H1 (cell line): ENCODE data around the gene RPS6KA5. TPM values are rescaled to one million over a fixed set of nuclear protein-coding genes. Genes with fewer than 3 reads are reported as not detected.

Experiments
- CTCF ChIA-PET: fragments of 300-600 bp; sonication (Branson Sonifier 250); formaldehyde crosslinking; loops from one replicate; lab custom pipeline; 2021; ENCODE audit not compliant: partially characterized antibody; lab: Charles Lee
- POLR2A ChIA-PET: fragments of 300-600 bp; sonication (Branson Sonifier 250); formaldehyde crosslinking; loops from one replicate; lab custom pipeline; 2021; ENCODE audit warnings: inconsistent platforms; ENCODE audit not compliant: partially characterized antibody; lab: Charles Lee
- DNase-seq, 2 experiments: peaks; one replicate each; pipeline versions ENCODE4 v3.0.0 to v3.0.0-alpha.2; 2010 to 2022; ENCODE audit warnings: low spot score in 2 of 2, low read depth in 1 of 2, mixed read lengths in 1 of 2
- FAIRE-seq: peaks from 2 replicates; lab custom pipeline; 2011; peaks lifted over from hg19 to GRCh38; lab: Jason Lieb, UNC
- H2AFZ ChIP-seq: 2 replicates; pipeline ENCODE4 v1.8.1; 2012; ENCODE audit warnings: low read length, inconsistent platforms
- H2AK5ac ChIP-seq: 2 replicates; pipeline ENCODE4 v1.6.1; 2013; ENCODE audit warnings: low read depth, low read length
- H2BK120ac ChIP-seq: replicated peaks from 2 replicates; pipeline ENCODE3; 2013; ENCODE audit warnings: low read depth, low read length, inconsistent platforms
- H2BK12ac ChIP-seq: 2 replicates; pipeline ENCODE4 v1.6.1; 2013; ENCODE audit warnings: low read depth, low read length
- H2BK15ac ChIP-seq: 2 replicates; pipeline ENCODE4 v1.6.1; 2013; ENCODE audit warnings: low read length
- H2BK20ac ChIP-seq: 2 replicates; pipeline ENCODE4 v1.6.1; 2013; ENCODE audit warnings: low read length
- H2BK5ac ChIP-seq: 2 replicates; pipeline ENCODE4 v1.6.1; 2013; ENCODE audit warnings: low read depth, low read length
- H3K14ac ChIP-seq: 2 replicates; pipeline ENCODE4 v1.6.1; 2013; ENCODE audit warnings: inconsistent platforms; ENCODE audit not compliant: insufficient read length
- H3K18ac ChIP-seq: 2 replicates; pipeline ENCODE4 v1.6.1; 2013; ENCODE audit warnings: low read length; ENCODE audit errors: extremely low read depth
- H3K23ac ChIP-seq: 2 replicates; pipeline ENCODE4 v1.6.1; 2013; ENCODE audit warnings: inconsistent platforms; ENCODE audit not compliant: insufficient read length
- H3K23me2 ChIP-seq: 2 replicates; pipeline ENCODE4 v1.6.1; 2013; ENCODE audit warnings: low read depth, low read length
- H3K27ac ChIP-seq: 2 replicates; pipeline ENCODE4 v1.6.1; 2011; ENCODE audit warnings: low read depth, low read length, inconsistent platforms
- H3K27me3 ChIP-seq, 4 experiments: replicated peaks in 1 of 4; 1 replicate in 1 of 4; 2 replicates in 3 of 4; pipeline versions ENCODE4 v1.6.1 to v1.8.1; 2011 to 2013; ENCODE audit warnings: low read length in 3 of 4, mild to moderate bottlenecking in 3 of 4, inconsistent platforms in 2 of 4, mixed read lengths in 2 of 4, moderate library complexity in 1 of 4; ENCODE audit not compliant: control insufficient read depth in 3 of 4, insufficient read depth in 3 of 4; ENCODE audit errors: extremely low read depth in 1 of 4
- H3K36me3 ChIP-seq, 4 experiments: 2 replicates each; pipeline versions ENCODE4 v1.6.1 to v1.8.1; 2011 to 2013; ENCODE audit warnings: mild to moderate bottlenecking in 4 of 4, low read length in 3 of 4, moderate library complexity in 2 of 4, control low read depth in 1 of 4, inconsistent platforms in 1 of 4; ENCODE audit not compliant: insufficient read depth in 4 of 4, control insufficient read depth in 2 of 4
- H3K4ac ChIP-seq: replicated peaks from 2 replicates; pipeline ENCODE3; 2013; ENCODE audit warnings: low read length, low read depth, mixed read lengths, inconsistent platforms; ENCODE audit not compliant: insufficient read length
- H3K4me1 ChIP-seq, 4 experiments: replicated peaks in 1 of 4; 1 replicate in 1 of 4; 2 replicates in 3 of 4; pipeline versions ENCODE4 v1.6.1 to v1.8.1; 2011 to 2013; ENCODE audit warnings: low read length in 3 of 4, inconsistent platforms in 2 of 4, mixed read lengths in 1 of 4; ENCODE audit not compliant: insufficient read depth in 4 of 4, control insufficient read depth in 3 of 4
- H3K4me2 ChIP-seq, 2 experiments: 2 replicates each; pipeline versions ENCODE4 v1.6.1 to v1.8.1; 2011 to 2013; ENCODE audit warnings: low read depth in 2 of 2, low read length in 2 of 2, control low read depth in 1 of 2, inconsistent platforms in 1 of 2, mild to moderate bottlenecking in 1 of 2; ENCODE audit not compliant: insufficient read depth in 1 of 2
- H3K4me3 ChIP-seq, 4 experiments: fragments of 200-600, 300-600 bp in 1 of 4; sonication (generic), shearing (Covaris generic), sonication (Bioruptor Twin) in 1 of 4; 2 replicates each; pipeline versions ENCODE4 v1.5.1 to v1.8.1; 2011 to 2016; ENCODE audit warnings: low read length in 4 of 4, low read depth in 3 of 4, control low read depth in 2 of 4, inconsistent platforms in 2 of 4, mild to moderate bottlenecking in 2 of 4, mixed read lengths in 1 of 4, moderate library complexity in 1 of 4; ENCODE audit not compliant: insufficient read depth in 2 of 4; ENCODE audit errors: extremely low read depth in 1 of 4
- H3K56ac ChIP-seq: replicated peaks from 2 replicates; pipeline ENCODE3; 2013; ENCODE audit warnings: low read depth, mild to moderate bottlenecking, mixed read lengths, low read length, inconsistent platforms; ENCODE audit not compliant: insufficient read length
- H3K79me1 ChIP-seq: 2 replicates; pipeline ENCODE4 v1.6.1; 2013; ENCODE audit warnings: low read depth, low read length, control low read depth
- H3K79me2 ChIP-seq, 2 experiments: 2 replicates each; pipeline versions ENCODE4 v1.6.1 to v1.8.1; 2012 to 2013; ENCODE audit warnings: low read length in 2 of 2, mild to moderate bottlenecking in 2 of 2, inconsistent platforms in 1 of 2; ENCODE audit not compliant: insufficient read depth in 2 of 2, control insufficient read depth in 1 of 2
- H3K9ac ChIP-seq, 4 experiments: replicated peaks in 1 of 4; 1 replicate in 1 of 4; 2 replicates in 3 of 4; pipeline versions ENCODE4 v1.6.1 to v1.8.1; 2011 to 2013; ENCODE audit warnings: low read depth in 3 of 4, low read length in 3 of 4, control low read depth in 2 of 4, mild to moderate bottlenecking in 2 of 4, moderate library complexity in 2 of 4, inconsistent platforms in 1 of 4; ENCODE audit errors: extremely low read depth in 1 of 4
- H3K9me3 ChIP-seq, 2 experiments: 2 replicates each; pipeline versions ENCODE4 v1.6.1 to v1.8.1; 2012 to 2013; ENCODE audit warnings: mild to moderate bottlenecking in 2 of 2, moderate library complexity in 2 of 2, control low read depth in 1 of 2, inconsistent platforms in 1 of 2, low read depth in 1 of 2, low read length in 1 of 2, mixed read lengths in 1 of 2; ENCODE audit not compliant: insufficient read depth in 2 of 2
- H4K20me1 ChIP-seq, 2 experiments: replicated peaks in 1 of 2; 2 replicates each; pipeline versions ENCODE3 to v1.8.1; 2011 to 2013; ENCODE audit warnings: inconsistent platforms in 2 of 2, low read length in 2 of 2, mild to moderate bottlenecking in 1 of 2; ENCODE audit not compliant: insufficient read depth in 2 of 2, control insufficient read depth in 1 of 2
- H4K5ac ChIP-seq: 2 replicates; pipeline ENCODE4 v1.6.1; 2013; ENCODE audit warnings: low read length, low read depth, mixed read lengths, inconsistent platforms; ENCODE audit not compliant: insufficient read length
- H4K8ac ChIP-seq: 2 replicates; pipeline ENCODE4 v1.8.0; 2013; ENCODE audit warnings: mild to moderate bottlenecking, moderate library complexity, low read length, inconsistent platforms; ENCODE audit not compliant: insufficient read depth; ENCODE audit errors: extremely low read depth
- H4K91ac ChIP-seq: replicated peaks from 2 replicates; pipeline ENCODE3; 2013; ENCODE audit warnings: low read length, mixed read lengths, inconsistent platforms; ENCODE audit not compliant: insufficient read length
- EGR1 ChIP-seq: IDR thresholded peaks from 2 replicates; pipeline ENCODE4 v1.6.1; 2011; ENCODE audit warnings: low read depth, low read length, borderline replicate concordance
- WGBS, 2 experiments: shearing (Covaris generic) in 1 of 2; methylation state at CpG; one replicate each; pipeline versions ENCODE4 v1.1.6 to v1.1.7; 2013 to 2015; ENCODE audit warnings: low lambda C conversion rate in 2 of 2, mixed read lengths in 2 of 2, inconsistent platforms in 1 of 2, low coverage in 1 of 2, missing lambda C conversion rate in 1 of 2; ENCODE audit not compliant: insufficient replicate concordance in 2 of 2, insufficient coverage in 1 of 2, insufficient read length in 1 of 2; ENCODE audit errors: extremely low coverage in 1 of 2, missing lambda C conversion rate in 1 of 2; 5-methylcytosine and 5-hydroxymethylcytosine counted together
- polyA plus RNA-seq, 7 experiments: library from polyadenylated mRNA; depleted of rRNA in 3 of 7; stranded (reverse) in 5 of 7; unstranded in 2 of 7; fragments of >200 nt in 5 of 7; fragments of 200-250 nt in 2 of 7; gene quantifications; 1 replicate in 5 of 7; 2 replicates in 1 of 7; 4 replicates in 1 of 7; pipeline versions ENCODE4 v1.2.1 to v1.2.3, GENCODE V29; 2011 to 2013; ENCODE audit warnings: missing spikeins in 2 of 7, mixed read lengths in 2 of 7
- total RNA-seq: library from RNA; stranded (reverse); fragmentation: NEBNext Ultra II Directional; extraction: Animal tissue kit (Norgen Biotek cat#: 25700); gene quantifications from 2 replicates; pipeline ENCODE4 v1.2.1, GENCODE V29; 2021

The RPS6KA5 gene
- total and polyA plus RNA-seq, 2 of the 8 experiments (the other 6 are each of a cell fraction or from before 2014, with no cell fraction given), result 0.85 to 3.1 TPM

- Histone ChIP-seq H2BK20ac (no peak overlapping the region), H3K79me1 (no peaks in the 10 kb centered on the region), H3K18ac (no peak overlapping the region), H4K20me1 (no peaks in the 10 kb centered on the region), H2BK5ac (no peak overlapping the region), H3K27ac (no peak overlapping the region), H3K4me1 (no peaks in the 10 kb centered on the region), H2AFZ (no peak overlapping the region), H3K4ac (no peak overlapping the region), H4K5ac (no peak overlapping the region), H3K4me3 (no peak overlapping the region), H3K23ac (no peak overlapping the region), H3K23me2 (no peaks in the 10 kb centered on the region; the same call in 1 of the 2 replicates), H2AK5ac (no peak overlapping the region), H3K27me3 (no peaks in the 10 kb centered on the region), H4K91ac (no peak overlapping the region), H4K8ac (no peak overlapping the region), H3K79me2 (no peaks in the 10 kb centered on the region), H2BK120ac (no peak overlapping the region), H2BK15ac (no peak overlapping the region), H2BK12ac (no peak overlapping the region), H3K56ac (no peak overlapping the region), H3K14ac (no peak overlapping the region), H3K9ac (no peak overlapping the region), H3K36me3 (no peaks in the 10 kb centered on the region; a peak in 1 of 8 replicates), H3K4me2 (no peak overlapping the region), H3K9me3 (no peaks in the 10 kb centered on the region)
- DNase-seq (no peak), FAIRE-seq (no peak)
- POLR2A ChIA-PET, result no interaction called here
- CTCF ChIA-PET, result interaction anchor here (1.3 kb wide), 1 partner anchor 163 kb away, joined by 5 read pairs; no protein-coding TSS in a partner anchor
- WGBS, 2 experiments, result 93% methylated on average over 3 of the region's 3 CpGs; no CpG with 5 or more reads in 1 of the 2 experiments
- TF ChIP-seq EGR1, result no peak
Measured at GRCh38 chr14:90976101-90976500, 84.3 kb downstream of the RPS6KA5 start.
